GM19351 (cell line): ENCODE data around the gene NARS2.

Experiments
- ATAC-seq: cut with Tn5 transposase; IDR thresholded peaks from one replicate; pipeline ENCODE4 v1.9.1; 2021; ENCODE audit warnings: mild to moderate bottlenecking, moderate library complexity; ENCODE audit not compliant: unreplicated experiment

NARS2 gene

DNA sequence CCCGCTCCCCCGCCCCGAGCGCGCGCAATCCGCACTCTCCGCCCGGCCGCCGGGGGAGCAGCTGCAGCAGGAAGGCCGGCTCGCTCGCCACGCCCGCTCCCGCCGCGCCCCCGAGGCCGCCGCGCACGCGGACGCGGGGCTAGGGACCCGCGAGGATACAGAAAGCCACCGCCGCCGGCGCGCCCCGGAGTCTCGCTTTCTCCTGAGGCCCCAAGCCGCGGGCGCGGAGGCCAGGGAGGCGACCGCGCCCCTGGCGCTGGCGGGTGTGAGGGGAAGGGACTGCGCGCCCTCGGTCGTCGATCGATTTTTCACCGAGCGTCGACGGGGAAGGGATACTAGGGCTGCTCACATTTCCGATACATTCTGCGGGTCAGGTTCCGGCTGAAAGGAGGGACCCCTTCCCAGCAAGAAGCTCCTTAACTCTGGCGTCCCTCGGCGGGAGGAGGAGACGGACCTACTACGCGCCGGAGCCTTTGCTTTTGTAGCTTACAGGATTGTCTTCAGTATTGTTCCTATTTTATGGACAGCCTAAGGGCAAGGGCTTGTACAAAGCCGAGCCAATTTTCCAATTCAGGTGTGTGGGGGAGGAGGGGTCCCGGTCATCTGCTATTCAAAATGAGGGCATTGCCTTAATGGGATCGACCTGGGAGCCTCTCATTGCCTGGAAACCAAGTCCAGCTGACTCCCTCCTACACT, 156.6 kb downstream of the NARS2 start:
- ATAC-seq: peak; percentile 45

GRCh38 chr11:78417175-78417887, 157.3 kb downstream of the NARS2 start, which contains the start of gene GAB2:
Gene GAB2, minus strand, starts transcription at chr11:78417820. Its CDS starts 100 bp downstream, at chr11:78417720.
- ATAC-seq: peak; percentile 2

GRCh38 chr11:78416285-78417174, 158.1 kb downstream of the NARS2 start:
- peak; percentile 50 for ATAC-seq

DNA sequence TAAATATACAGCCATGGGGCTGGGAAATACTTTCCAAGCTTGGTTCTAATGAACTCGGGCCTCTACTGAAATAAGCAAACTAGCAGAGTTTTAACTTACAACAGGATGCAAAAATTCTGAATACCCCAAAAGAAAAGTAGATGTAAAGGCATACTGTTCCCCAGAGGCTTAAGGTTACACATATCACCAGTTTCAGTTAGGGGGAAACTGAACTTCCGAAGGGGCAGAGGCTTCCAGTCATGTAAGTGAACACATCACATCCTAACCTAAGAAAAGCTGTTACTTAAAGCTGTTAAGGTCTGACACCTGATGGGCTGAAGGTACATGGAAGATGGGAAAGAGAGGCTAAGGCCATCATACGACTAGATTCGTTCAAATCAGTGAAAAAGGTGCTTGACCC, 159.3 kb downstream of the NARS2 start:
- ATAC-seq: no peak

- ATAC-seq: no peak
Observed at GRCh38 chr11:78414321-78415051, 160.2 kb downstream of the NARS2 start.

GRCh38 chr11:78408619-78409018, 166.0 kb downstream of the NARS2 start:
- ATAC-seq: no peak

- no peak for ATAC-seq
Observed at GRCh38 chr11:78406568-78407196, 168.0 kb downstream of the NARS2 start.

DNA sequence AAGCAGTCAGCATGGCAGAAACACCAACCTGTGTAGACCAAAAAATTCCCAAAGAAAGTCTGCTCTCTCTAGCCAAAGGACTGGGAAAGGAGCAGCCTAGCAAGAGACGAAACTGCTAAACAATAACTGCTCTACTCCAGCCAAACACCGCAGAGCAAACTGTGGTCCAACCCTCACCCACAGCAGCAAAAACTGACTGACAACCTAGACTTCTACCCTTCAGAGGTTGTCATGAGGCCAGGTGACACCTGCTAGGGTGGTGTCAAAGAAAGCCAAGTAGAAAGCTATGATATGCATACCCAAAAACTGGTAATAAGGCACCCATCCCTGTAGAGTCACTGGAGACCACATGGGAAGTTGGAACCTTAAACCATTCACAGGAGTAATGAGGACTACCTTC, 168.9 kb downstream of the NARS2 start:
- ATAC-seq: no peak

- ATAC-seq: no peak
Observed at GRCh38 chr11:78403781-78404180, 170.9 kb downstream of the NARS2 start.

GRCh38 chr11:78402847-78403246, 171.8 kb downstream of the NARS2 start:
- no peak for ATAC-seq

DNA sequence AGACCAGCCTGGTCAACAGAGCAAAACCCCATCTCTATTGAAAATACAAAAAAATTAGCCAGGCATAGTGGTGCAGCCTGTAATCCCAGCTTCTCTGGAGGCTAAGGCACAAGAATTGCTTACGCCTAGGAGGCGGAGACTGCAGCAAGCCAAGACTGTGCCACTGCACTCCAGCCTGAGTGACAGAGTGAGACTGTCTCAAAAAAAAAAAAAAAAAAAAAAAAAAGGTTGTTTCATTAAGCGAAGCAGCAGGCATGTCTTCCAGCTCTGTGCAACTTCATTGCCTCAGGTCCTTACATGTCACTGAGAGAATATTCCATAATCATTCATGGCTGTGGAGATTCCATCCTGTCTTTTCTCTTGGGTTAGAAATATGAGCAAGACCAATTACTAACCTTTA, 174.0 kb downstream of the NARS2 start:
- ATAC-seq: no peak

GRCh38 chr11:78400116-78400515, 174.5 kb downstream of the NARS2 start:
- ATAC-seq: no peak

- no peak for ATAC-seq
Observed at GRCh38 chr11:78399136-78399535, 175.5 kb downstream of the NARS2 start.

DNA sequence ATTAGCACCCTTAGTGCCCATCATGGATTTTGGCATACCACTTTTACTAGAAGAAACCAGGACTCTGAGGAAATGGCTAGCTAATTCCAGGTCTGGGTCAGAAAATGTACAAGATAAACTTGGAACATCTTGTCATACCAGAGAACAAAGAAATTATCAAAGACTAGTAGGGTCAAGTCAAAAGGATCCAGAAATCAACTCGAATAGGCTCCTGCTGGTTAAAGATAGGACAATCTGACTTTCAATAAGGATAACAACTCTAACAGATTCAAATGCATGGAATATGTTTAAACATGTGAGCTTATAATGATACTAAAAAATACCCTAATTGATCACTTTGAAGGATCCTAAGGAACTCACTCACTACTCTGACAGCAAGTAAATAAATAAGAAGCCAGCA, 175.9 kb downstream of the NARS2 start:
- no peak for ATAC-seq

DNA sequence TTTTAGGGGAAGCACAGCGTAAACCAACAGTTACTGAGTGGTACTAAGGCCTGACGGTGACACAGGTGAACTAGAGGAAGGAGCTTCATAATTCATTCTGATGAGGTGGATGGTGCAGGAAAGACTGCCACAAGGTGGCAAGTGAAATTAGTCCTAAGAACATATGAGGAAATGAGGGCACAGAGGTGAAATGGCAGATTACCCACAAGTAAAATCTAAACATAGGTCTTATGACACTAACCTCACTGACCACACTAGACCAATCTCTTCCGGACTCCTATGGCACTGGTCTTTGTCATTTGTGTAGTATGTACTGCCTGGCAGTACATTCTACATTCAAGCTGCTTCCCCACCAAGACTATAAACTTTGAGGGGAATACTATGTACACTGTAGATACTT, 177.3 kb downstream of the NARS2 start:
- ATAC-seq: peak; percentile 66

DNA sequence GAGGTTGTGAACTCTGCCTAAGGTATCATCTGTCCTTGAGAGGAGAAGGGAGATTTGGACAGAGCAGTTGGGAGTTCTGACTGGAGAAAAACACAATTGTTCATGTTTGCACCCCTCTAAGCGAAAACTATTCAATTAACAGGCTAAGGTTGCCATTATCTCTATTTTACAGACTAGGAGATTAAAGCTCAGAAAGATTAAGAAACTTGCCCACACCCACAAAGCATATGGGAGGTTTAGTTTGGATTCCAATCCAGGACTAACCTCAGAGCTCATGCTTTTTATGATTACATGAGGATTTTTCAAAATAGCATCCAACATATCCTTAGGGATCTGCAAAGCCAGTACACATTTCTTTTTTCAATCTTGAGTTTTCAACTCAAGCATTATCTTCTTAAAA, 179.1 kb downstream of the NARS2 start:
- no peak for ATAC-seq

DNA sequence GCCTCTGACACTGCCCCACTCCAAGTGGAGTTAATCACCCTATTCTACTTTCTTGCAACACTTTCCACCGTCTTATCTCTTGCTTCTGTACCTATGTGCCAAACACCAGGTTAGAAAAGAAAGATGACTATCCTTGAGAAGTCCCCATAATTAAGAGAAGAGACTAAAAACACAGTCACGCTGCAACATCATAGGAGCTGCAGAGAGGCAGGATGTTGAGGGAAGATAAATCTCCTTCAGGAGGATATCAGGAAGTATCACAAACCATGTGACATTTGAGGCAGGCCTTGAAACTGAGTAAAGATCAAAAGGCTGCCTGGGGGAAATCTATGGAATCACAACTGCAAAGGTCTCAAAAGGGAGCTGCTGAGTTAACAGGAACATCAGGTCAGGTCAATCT, 181.8 kb downstream of the NARS2 start:
- ATAC-seq: no peak

DNA sequence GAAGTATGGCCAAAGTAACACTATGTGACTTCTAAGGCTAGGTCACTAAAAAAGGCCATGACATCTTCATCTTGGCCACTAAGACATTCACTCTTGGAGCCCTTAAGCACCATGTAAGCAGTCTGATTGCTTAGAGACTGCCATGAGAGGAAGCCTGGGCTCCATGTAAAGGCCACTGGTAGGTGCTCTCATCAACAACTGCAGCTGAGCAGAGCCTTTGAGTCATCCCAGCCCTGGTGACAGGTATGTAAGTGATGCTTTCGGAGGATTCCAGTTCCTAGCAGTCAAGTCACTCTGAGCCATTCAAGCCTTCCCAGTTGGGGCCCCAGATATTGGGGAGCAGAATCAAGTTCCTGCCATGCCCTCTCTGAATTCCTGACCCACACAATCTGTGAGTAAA, 183.2 kb downstream of the NARS2 start:
- ATAC-seq: no peak

- no peak for ATAC-seq
Observed at GRCh38 chr11:78390809-78391208, 183.9 kb downstream of the NARS2 start.

GRCh38 chr11:78386215-78386941, 188.3 kb downstream of the NARS2 start:
- no peak for ATAC-seq
